ENCODE data around the gene TBX1. TPM values are rescaled to one million over a fixed set of nuclear protein-coding genes. Genes with fewer than 3 reads are reported as not detected.
A peak's percentile ranks its signal among the peaks of the same experiment; 100 is the strongest.

Gene TBX1
- total RNA-seq, 1 experiment from 2014 or later = 12.8 TPM

DNA sequence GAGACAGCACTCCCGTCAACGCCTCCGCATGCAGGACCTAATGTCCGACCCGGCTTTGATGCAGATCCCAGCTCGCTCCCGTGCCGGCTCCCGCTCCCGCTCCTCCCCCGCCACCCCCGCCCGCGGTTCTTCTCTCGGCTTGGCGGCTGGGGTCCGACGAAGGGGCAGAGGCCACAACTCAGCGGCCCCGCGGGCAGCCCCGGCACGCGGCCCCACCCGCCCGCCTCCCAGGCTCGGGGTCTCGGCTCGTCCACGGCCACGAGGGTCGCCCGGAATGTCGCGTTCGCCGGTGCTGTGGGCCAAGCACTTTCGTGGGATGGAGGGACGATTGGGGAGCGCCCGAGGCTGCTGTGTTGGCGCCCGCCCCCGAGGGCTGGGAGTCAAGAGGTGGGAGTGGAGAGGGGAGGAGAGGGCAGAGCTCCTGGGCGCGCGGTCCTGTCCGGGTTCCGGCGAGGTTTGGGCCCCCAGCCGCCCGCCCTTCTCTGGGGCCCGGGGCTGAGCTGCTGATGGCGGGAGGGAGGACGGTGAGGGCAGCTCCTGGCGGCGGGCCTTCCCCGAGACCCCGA lies 5.3 kb upstream of the TBX1 start:
- DNase-seq (ENCODE audit: low spot score) (peak; percentile 42), ATAC-seq (no peak)
- ChIA-PET CTCF (interaction anchor here (0.7 to 7.5 kb wide), 11 partner anchors 9 to 155 kb away, joined by 3 to 110 read pairs (median 6); partner anchors contain the start of gene GP1BB), POLR2A (interaction anchor here (1.0 kb wide), 1 partner anchor 10 kb away, joined by 3 read pairs; no protein-coding TSS in a partner anchor)
- H3K4me1 Mint-ChIP-seq = peaks cover 22% of the 10 kb centered on the region
- no peaks in the 10 kb centered on the region for H3K36me3 Mint-ChIP-seq
- H3K27ac Mint-ChIP-seq = no peak overlapping the region
- peak overlapping the region; percentile 43 for H3K4me3 Mint-ChIP-seq
- peaks cover 86% of the 10 kb centered on the region for H3K27me3 Mint-ChIP-seq (ENCODE audit: low read depth)
- H3K9me3 Mint-ChIP-seq = no peaks in the 10 kb centered on the region
- TF ChIP-seq KAT7 (CRISPR knock-in tag; IDR thresholded peaks at IDR 0.05; ENCODE audit: borderline replicate concordance) = no peak
- no peak for TF ChIP-seq TEAD4 (CRISPR knock-in tag; IDR thresholded peaks at IDR 0.05)
- TF ChIP-seq TP53 (CRISPR knock-in tag; IDR thresholded peaks at IDR 0.05) = no peak
- TF ChIP-seq, protein P1, sequence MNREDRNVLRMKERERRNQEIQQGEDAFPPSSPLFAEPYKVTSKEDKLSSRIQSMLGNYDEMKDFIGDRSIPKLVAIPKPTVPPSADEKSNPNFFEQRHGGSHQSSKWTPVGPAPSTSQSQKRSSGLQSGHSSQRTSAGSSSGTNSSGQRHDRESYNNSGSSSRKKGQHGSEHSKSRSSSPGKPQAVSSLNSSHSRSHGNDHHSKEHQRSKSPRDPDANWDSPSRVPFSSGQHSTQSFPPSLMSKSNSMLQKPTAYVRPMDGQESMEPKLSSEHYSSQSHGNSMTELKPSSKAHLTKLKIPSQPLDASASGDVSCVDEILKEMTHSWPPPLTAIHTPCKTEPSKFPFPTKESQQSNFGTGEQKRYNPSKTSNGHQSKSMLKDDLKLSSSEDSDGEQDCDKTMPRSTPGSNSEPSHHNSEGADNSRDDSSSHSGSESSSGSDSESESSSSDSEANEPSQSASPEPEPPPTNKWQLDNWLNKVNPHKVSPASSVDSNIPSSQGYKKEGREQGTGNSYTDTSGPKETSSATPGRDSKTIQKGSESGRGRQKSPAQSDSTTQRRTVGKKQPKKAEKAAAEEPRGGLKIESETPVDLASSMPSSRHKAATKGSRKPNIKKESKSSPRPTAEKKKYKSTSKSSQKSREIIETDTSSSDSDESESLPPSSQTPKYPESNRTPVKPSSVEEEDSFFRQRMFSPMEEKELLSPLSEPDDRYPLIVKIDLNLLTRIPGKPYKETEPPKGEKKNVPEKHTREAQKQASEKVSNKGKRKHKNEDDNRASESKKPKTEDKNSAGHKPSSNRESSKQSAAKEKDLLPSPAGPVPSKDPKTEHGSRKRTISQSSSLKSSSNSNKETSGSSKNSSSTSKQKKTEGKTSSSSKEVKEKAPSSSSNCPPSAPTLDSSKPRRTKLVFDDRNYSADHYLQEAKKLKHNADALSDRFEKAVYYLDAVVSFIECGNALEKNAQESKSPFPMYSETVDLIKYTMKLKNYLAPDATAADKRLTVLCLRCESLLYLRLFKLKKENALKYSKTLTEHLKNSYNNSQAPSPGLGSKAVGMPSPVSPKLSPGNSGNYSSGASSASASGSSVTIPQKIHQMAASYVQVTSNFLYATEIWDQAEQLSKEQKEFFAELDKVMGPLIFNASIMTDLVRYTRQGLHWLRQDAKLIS (CRISPR knock-in tag; IDR thresholded peaks at IDR 0.05; ENCODE audit: borderline replicate concordance) = no peak
- TF ChIP-seq CBFB (CRISPR knock-in tag; IDR thresholded peaks at IDR 0.05; ENCODE audit: low read depth) = no peak
- TF ChIP-seq IRF2 (CRISPR knock-in tag; IDR thresholded peaks at IDR 0.05; ENCODE audit: borderline replicate concordance, low read depth) = no peak
- TF ChIP-seq JAZF1 (CRISPR knock-in tag; IDR thresholded peaks at IDR 0.05) = no peak
- no peak for TF ChIP-seq ZNF416 (CRISPR knock-in tag; IDR thresholded peaks at IDR 0.05)
- TF ChIP-seq, protein P2, sequence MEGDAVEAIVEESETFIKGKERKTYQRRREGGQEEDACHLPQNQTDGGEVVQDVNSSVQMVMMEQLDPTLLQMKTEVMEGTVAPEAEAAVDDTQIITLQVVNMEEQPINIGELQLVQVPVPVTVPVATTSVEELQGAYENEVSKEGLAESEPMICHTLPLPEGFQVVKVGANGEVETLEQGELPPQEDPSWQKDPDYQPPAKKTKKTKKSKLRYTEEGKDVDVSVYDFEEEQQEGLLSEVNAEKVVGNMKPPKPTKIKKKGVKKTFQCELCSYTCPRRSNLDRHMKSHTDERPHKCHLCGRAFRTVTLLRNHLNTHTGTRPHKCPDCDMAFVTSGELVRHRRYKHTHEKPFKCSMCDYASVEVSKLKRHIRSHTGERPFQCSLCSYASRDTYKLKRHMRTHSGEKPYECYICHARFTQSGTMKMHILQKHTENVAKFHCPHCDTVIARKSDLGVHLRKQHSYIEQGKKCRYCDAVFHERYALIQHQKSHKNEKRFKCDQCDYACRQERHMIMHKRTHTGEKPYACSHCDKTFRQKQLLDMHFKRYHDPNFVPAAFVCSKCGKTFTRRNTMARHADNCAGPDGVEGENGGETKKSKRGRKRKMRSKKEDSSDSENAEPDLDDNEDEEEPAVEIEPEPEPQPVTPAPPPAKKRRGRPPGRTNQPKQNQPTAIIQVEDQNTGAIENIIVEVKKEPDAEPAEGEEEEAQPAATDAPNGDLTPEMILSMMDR (IDR thresholded peaks at IDR 0.05) = no peak
- no peak for TF ChIP-seq ESRRA (CRISPR knock-in tag; IDR thresholded peaks at IDR 0.05; ENCODE audit: borderline replicate concordance)
- TF ChIP-seq, protein P3, sequence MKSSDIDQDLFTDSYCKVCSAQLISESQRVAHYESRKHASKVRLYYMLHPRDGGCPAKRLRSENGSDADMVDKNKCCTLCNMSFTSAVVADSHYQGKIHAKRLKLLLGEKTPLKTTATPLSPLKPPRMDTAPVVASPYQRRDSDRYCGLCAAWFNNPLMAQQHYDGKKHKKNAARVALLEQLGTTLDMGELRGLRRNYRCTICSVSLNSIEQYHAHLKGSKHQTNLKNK (CRISPR knock-in tag; IDR thresholded peaks at IDR 0.05) = no peak
- TF ChIP-seq TEAD1 (CRISPR knock-in tag; IDR thresholded peaks at IDR 0.05) = no peak
- no peak for TF ChIP-seq RELA (CRISPR knock-in tag; IDR thresholded peaks at IDR 0.05; ENCODE audit: borderline replicate concordance)

DNA sequence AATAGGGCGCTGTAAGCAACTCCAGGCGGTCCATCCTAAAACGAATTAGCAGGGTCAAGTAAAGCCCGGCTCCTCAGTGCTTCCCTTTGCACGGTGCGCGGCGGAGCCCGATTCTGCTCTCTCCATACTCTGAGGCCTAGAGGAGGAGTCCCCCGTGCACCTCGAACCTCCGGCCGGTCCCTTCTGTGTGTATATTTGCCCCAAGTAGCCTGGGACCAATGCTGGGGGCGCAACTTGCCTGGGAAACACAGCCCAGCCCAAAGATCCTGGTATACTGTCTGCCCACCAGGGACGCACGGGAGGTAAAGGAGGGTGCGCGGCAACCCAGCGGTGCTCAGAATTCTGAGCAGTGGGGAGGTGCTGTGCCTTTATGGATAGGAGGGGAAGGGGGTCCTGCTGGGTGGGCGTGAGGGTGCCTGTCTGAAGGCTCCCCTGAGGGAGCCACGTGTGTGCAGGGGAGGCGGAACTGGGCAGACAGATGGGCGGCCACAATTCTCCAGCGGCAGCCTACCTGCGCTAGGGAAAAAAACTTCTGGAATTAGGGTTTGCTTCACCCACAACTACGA lies 4.8 kb upstream of the TBX1 start:
- peak overlapping the region; percentile 43 for H3K4me3 Mint-ChIP-seq
- H3K36me3 Mint-ChIP-seq = no peaks in the 10 kb centered on the region
- H3K4me1 Mint-ChIP-seq = peaks cover 23% of the 10 kb centered on the region
- H3K27ac Mint-ChIP-seq = no peak overlapping the region
- CTCF ChIA-PET = interaction anchor here (0.7 to 7.5 kb wide), 20 partner anchors 8 to 198 kb away, joined by 3 to 110 read pairs (median 4); partner anchors contain the start of gene GP1BB
- DNase-seq (ENCODE audit: low spot score) (peak; percentile 33), ATAC-seq (no peak)
- POLR2A ChIA-PET = interaction anchor here (1.0 kb wide), 1 partner anchor 9 kb away, joined by 3 read pairs; no protein-coding TSS in a partner anchor
- TF ChIP-seq, protein P4, sequence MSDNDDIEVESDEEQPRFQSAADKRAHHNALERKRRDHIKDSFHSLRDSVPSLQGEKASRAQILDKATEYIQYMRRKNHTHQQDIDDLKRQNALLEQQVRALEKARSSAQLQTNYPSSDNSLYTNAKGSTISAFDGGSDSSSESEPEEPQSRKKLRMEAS (CRISPR knock-in tag; IDR thresholded peaks at IDR 0.05) = no peak
- TF ChIP-seq, protein P5, sequence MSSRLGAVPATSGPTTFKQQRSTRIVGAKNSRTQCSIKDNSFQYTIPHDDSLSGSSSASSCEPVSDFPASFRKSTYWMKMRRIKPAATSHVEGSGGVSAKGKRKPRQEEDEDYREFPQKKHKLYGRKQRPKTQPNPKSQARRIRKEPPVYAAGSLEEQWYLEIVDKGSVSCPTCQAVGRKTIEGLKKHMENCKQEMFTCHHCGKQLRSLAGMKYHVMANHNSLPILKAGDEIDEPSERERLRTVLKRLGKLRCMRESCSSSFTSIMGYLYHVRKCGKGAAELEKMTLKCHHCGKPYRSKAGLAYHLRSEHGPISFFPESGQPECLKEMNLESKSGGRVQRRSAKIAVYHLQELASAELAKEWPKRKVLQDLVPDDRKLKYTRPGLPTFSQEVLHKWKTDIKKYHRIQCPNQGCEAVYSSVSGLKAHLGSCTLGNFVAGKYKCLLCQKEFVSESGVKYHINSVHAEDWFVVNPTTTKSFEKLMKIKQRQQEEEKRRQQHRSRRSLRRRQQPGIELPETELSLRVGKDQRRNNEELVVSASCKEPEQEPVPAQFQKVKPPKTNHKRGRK (CRISPR knock-in tag; IDR thresholded peaks at IDR 0.05; ENCODE audit: borderline replicate concordance) = no peak
- TF ChIP-seq, protein P6, sequence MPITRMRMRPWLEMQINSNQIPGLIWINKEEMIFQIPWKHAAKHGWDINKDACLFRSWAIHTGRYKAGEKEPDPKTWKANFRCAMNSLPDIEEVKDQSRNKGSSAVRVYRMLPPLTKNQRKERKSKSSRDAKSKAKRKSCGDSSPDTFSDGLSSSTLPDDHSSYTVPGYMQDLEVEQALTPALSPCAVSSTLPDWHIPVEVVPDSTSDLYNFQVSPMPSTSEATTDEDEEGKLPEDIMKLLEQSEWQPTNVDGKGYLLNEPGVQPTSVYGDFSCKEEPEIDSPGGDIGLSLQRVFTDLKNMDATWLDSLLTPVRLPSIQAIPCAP (CRISPR knock-in tag; IDR thresholded peaks at IDR 0.05) = no peak
- TF ChIP-seq, protein P7, sequence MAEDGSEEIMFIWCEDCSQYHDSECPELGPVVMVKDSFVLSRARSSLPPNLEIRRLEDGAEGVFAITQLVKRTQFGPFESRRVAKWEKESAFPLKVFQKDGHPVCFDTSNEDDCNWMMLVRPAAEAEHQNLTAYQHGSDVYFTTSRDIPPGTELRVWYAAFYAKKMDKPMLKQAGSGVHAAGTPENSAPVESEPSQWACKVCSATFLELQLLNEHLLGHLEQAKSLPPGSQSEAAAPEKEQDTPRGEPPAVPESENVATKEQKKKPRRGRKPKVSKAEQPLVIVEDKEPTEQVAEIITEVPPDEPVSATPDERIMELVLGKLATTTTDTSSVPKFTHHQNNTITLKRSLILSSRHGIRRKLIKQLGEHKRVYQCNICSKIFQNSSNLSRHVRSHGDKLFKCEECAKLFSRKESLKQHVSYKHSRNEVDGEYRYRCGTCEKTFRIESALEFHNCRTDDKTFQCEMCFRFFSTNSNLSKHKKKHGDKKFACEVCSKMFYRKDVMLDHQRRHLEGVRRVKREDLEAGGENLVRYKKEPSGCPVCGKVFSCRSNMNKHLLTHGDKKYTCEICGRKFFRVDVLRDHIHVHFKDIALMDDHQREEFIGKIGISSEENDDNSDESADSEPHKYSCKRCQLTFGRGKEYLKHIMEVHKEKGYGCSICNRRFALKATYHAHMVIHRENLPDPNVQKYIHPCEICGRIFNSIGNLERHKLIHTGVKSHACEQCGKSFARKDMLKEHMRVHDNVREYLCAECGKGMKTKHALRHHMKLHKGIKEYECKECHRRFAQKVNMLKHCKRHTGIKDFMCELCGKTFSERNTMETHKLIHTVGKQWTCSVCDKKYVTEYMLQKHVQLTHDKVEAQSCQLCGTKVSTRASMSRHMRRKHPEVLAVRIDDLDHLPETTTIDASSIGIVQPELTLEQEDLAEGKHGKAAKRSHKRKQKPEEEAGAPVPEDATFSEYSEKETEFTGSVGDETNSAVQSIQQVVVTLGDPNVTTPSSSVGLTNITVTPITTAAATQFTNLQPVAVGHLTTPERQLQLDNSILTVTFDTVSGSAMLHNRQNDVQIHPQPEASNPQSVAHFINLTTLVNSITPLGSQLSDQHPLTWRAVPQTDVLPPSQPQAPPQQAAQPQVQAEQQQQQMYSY (CRISPR knock-in tag; IDR thresholded peaks at IDR 0.05) = no peak
- peaks cover 88% of the 10 kb centered on the region for H3K27me3 Mint-ChIP-seq (ENCODE audit: low read depth)
- no peaks in the 10 kb centered on the region for H3K9me3 Mint-ChIP-seq

Data from WTC11 (cell line).